ENCODE measurements around the gene CIBAR2.

Gene CIBAR2

DNA sequence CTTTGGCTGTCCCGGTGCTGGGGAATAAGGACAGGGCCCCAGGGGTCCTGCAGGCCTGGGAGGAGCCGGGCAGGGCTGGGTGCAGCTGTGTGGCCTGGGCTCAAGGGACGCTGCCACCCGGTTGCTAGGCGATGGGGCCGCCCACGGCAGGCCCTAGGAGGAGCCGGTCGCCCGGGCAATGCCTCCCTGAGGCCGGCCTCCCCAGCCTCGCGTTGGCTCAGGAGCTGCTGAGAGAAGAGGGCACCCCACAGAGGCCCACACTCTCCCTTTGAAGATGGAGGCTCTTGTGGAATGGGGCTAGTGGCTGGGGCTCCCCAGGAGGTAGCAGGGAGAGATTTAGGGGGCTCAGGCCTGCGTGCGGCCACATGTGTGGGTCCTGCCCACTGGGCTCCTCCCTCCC, at the start of gene CIBAR2:
Gene CIBAR2 (minus strand): TSS at position 109 of the 400 bp plus-strand sequence. CDS start 120 bp downstream, outside the sequence.
- no peak for DNase-seq

DNA sequence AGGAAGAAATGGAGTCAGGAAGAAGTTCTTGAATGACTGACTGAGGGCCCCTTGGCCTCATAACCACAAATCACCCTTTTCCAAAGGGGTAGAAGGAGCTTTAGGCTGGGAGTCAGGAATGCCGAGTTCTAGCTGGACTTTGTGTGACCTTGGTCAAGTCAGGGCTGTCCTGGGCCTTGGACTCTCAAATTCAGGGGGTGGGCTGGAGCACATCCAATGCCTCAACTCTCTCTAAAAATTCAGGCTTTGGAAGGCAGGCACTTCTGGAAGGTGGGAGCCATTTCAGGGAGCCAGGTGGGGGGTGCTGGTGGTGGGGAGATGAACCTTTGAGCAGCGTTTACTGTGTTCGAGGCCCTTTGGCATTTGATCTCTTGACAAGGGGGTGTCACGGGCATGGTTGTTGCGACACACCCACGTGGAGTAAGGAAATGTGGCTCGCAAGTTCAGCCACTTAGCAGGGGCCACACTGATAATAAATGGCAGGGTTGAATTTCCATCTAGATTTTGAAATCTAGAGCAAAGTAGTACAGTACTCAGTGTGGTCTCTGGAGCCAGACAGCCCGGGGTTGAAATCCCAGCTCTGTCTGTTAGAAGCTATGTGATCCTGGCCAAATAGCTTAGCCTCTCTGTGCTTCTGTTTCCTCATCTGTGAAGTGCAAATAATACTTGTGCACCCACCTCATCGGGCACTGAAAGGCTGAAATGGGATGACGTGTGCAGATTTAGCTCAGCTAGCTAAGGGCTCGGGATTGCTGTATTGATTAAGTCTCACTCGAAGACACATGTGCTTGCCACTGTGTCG, 47.1 kb upstream of the CIBAR2 start:
- DNase-seq, result no peak

DNA sequence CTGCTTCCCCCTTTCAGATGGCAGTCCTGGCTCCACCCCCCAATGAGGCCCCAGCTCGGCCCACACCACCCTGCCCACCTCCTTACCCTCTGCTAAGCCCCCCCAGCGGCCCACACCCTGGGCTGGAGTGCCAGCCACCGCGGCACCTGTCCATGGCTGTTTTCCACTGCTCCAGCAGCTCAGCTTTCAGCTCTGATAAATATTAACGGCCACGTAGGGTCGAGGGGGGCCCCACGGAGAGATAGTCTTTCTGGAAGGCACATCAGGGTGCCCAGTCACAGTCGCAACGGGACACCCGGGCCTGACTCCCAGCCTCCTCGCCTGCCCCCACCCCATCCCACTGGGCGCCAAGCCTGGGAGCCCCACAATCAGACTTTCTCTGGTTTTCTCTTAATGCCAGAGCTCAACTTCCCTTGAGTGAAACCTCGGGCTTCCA, 46.5 kb upstream of the CIBAR2 start:
- DNase-seq, result no peak

DNA sequence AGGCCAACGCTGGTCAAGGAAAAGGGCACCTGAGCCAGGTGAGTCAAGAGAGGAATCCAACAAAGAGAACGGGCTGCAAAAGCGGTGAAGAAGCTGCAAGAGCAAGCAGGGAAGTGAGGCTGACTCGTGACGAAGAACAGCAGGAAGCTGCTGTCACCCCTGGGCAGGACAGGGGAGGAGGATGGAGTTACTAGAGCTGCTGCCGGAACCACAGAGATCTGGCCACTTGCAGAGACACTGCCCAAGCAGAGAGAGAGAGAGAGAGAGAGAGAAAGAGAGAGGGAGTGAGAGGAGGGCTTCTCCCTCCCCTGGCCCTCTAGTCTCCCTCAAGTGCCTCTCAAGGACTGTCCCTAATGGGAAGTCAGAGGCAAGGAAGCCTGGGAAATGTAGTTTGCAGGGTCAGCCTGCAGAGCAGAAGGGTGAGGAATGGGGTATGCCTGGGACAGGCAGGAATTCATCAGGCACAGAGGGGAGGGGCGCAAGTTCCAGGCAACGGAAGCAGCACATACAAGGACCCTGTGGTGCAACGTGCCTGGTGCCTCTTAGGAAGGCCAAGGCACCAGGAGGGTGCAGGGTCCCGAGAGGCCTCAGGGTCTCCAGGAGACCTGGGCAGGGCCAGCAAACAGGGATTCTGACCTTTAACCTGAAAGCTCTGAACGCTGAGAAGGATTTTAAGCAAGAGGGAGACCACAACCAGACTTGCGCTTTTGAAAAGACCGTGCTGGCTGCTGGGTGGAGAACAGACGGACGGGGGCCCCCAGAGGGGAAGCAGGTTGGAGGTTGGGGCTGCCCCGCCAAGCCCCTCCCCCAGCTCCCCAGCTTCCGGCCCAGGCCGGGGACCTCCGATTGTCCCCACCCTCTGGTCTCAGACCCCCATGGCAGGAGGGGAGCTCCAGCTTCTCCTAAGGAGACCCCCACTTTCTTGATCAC, 45.8 kb upstream of the CIBAR2 start:
- no peak for DNase-seq

DNA sequence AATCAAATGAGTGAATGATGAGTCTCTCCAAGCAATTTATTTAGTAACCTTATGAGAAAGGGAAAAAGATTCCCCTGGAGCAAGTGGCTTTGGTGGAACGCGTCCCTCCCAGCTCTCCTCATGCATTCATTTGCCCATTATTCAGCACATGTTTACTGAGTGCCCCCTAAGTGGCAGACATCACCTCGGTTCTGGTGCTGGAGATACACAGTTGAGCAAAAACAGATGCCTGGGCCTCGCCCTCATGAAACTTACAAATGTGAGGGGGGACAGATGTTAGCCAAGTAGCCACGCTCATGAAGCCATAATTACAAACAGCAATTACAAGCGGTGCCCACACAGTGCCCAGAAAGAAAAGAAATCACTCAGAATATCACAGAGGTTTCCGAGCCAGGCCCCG, 45.1 kb upstream of the CIBAR2 start:
- DNase-seq, result no peak

DNA sequence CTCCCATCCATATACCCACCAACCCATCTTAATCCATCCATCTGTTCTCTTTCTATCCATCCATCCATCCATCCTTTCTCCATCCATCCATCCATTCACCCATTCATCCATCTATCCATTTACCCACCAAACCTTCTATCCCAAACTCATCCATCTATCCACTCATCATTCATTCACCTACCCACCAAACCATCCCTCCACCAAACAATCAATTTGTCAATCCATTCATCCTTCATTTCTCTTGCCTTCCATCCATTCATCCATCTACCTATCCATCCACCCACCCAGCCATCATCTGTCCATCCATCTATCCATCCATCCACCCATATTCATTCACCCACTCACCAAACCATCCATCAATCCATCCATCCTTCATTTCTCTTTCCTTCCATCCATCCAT, 44.6 kb upstream of the CIBAR2 start:
- no peak for DNase-seq

DNA sequence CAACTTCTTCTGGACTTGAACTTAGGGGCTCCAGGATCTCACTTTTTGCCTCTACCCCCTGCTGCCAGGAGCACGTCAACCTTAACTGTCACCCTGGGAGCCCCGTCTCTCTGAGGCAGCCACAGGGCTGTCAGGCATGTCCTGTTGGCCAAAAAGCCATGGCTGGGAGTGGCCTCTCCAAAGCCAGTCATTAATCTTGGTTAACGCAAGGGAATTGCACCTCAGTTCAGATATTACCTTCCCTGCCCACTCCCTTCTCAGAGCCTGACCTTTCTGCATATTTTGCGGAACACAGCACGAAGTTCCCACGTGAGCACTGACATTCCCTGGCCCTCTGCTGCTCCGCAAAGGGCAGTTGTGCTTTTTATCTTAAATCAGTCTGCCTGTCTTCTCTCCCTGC, 44.2 kb upstream of the CIBAR2 start:
- no peak for DNase-seq

DNA sequence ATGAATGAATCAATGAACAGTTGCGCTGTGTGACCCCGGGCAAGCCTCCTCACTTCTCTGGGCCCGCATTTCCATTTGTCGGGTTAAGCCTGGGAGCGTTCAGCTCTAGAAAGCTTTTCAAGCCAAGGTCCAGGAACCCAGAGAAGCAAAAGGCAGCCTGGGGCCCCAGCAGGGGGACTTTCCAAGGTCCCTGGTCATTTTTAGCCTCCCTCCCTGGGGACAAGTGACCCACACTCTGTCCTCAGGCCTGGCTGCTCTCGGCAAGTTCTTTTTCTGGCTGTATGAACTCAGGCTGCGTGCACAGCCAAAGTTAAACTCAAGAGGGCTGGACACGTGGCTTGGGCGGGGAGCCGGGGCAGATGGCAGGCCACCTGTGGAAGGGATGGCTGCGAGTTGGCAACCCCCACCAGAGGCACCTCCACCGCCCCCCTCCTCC, 41.4 kb upstream of the CIBAR2 start:
- no peak for DNase-seq

DNA sequence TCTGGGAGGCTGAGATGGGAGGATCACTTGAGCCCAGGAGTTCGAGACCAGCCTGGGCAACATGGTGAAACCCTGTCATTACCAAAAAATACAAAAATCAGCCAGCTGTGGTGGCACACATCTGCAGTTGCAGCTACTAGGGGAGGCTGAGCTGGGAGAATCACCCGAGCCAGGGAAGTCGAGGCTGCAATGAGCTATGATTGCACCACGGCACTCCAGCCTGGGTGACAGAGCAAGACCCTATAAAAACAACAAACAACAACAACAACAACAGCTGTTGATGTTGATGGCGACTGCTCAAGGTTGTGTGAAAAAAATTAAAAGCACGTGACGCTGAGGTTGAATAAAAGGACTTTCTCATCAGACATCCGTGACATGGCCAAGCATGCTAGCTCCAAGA, 40.8 kb upstream of the CIBAR2 start:
- no peak for DNase-seq

DNA sequence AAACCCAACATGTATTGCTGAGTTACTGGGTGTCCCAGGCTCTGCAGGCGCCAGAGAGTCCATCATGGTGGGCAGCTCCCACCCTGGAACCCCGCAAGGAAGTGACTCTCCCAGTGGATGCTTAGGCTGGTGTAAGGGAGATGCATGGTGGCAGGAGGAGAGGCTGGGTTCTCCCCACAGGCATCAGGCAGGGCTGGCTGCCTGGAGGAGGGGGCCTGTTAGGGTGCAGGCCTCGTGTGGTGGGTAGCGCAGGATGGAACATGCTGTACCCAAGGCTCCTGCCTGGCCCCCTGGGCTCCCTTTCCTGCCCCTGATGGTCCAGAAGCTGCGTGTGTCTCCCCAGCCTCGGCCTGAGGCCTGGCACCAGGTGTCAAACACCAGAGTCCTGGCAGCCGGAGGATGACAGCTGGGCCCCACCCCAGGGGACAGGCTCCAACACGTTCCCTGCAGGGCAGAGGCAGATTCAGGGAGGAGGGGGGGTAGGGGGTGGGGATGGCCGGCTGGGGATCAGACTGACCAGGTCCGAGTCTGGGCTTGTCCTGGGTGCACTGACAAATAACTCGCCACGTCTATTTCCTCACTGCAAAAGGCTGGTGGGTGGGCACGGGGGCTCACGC, 40.2 kb upstream of the CIBAR2 start:
- DNase-seq, result no peak

DNA sequence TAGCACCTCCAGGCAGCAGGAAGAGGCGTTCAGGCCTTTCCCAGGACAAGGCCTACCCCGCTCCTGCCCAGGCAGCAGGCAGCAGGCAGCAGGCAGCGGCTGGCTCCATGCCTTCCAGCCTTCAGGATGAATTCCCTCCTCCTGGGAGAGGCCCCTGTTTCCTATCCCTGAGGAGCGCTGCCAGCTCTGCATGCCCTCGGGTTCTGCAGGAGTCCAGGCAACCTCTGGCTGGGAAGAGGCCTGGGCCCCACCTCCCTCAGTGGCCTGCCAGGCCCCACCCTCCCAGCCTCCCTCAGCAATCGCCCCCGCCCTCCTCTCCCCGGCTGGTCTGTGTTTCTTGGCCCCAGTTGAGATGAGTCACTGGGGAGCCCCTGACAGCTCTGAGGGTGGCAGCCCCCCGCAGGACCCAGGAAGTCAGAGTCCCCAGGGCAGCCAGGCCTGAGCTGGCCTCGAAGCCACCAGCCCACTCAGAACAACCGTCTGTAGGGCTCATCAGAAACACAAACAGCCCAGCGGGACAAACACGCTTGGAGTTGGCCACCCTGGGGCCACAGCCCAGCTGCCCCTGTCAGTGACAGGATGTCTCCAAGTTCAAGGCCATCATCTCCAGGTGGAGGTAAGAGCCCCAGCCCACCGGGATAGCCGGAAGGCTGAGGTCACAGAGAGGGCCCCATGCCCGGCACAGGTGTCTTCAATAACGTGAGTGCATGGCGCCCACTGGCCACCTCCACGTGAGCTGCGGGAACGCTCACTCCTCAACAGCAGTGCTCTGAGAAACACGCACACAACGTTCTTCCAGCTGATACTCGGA, 39.5 kb upstream of the CIBAR2 start:
- no peak for DNase-seq

DNA sequence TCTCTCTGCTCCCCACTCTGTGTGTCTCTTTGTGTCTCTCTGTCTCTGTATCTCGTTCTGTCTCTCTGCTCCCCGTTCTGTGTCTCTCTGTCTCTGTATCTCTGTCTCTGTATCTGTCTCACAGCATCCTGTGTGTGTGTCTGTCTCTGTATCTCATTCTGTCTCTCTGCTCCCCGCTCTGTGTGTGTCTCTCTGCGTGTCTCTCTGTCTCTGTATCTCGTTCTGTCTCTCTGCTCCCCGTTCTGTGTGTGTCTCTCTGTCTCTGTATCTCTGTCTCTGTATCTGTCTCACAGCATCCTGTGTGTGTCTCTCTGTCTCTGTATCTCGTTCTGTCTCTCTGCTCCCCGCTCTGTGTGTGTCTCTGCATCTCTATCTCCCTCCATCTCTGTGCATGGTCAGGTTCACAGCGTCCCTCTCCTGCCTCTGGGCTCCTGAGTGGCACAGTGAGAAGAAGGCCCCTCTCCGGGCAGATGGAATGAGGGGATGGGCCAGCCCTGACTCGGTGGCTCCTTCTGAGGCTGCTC, 38.9 kb upstream of the CIBAR2 start:
- DNase-seq, result no peak

DNA sequence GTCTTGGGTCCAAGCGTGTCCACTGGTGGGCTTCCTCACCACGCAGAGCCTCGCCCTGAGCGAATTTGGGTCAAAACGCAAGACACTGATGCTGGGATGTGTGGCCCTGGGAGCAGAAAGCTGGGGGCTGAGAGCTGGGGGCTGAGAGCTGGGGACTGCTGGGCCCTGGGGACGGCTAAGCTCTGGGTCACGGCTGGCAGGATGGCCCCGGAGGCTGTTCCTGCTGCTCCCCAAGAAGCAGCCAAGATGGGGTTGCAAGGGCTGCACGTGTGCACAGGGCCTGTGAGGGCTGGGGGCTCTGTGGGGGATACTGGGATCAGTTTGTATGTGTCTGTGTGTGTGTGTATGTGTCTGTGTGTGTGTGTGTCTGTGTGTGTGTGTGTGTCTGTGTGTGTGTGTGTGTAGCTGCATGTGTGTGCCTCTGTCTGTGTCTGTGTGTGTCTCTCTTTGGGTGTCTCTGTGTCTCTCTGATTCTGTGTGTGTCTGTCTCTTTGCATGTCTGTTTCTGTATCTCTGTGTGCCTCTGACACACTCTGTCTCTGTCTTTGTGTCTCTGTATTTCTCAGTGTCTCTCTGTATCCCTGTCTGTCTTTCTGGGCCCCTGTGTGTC, 38.2 kb upstream of the CIBAR2 start:
- DNase-seq, result no peak

DNA sequence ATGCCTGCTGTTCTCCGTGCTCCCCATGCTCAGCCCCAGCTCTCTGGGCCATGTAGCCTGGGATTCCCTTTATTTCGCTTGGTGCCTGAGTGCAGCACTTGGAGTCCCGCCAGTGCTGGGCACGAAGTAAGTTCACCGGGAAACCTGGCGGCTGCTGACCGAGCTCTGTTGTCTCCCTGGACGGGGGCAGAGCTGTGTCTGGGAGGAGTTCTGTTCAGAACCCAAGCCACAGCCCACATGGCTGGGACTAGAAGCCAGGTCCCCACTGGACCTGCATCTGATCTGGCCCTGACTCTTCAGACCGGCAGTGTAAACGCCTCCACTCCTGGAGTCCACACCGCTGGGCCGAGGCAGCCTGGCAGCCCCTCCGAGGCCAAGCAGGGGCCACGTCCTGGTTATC, 37.5 kb upstream of the CIBAR2 start:
- DNase-seq, result no peak

DNA sequence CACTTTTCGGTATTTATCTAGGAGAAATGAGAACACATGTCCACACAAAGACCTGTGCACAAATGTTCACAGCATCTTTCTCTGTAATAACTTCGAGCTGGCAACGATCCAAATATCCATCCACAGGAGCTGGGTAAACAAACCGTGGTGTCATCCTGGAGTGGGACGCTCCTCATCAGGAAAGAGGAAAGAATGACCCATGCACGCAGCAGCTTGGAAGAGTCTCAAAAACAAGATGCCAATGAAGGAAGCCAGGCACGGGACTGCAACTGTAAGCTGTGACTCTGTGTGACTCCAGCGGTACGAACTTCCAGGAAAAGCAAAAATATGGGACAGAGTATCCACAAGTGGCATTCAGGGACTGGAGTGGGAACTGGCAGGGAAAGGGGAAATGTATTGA, 36.7 kb upstream of the CIBAR2 start:
- DNase-seq, result no peak

DNA sequence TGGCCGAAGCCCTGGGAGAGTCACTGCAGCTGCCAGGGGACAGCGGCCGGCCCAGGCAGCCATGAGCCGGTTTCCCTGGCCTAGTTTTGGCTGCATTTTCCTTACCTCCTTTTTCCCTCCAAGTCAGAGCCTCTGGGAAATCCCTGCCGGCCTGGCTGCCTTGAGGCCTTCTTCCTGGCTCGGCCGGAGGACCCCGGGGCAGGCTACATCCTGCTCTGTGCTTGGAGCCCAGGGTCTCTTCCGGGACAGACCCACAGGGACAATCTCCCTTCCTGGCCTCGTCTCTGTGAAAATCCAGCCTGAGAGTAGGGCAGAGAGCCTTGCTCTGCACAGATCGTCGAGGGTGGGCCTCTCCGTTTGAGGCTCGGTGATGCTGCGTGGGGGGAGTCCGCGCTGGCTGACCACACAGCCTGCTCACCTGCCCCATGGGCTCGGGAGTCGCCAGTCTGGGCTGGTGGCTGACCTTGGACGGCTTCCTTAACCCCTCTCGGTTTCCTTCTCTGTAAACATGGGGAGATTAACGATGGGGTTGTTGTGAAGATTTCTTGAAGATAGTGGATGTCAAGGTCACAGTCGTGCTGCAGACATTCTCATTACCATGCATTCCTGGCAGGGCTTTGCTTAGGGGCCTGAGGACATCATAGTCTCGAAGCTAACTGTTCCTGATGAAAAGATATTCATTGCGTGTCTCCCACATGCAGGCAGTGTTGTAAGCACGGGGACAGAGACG, 34.8 kb upstream of the CIBAR2 start:
- DNase-seq, result no peak

DNA sequence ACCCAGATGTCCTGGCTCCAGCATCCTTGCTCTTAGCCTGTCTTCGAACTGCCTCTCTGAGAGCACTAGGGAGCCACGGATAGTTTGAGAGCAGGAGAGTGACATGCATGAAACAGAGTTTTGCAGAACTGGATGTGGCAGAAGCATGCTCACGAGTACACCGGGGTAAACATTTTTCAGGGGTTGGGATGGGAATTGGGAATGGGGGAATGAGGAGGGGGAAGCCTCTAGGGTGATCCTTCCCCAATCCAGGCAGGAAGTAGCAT, 34.2 kb upstream of the CIBAR2 start:
- DNase-seq, result no peak

DNA sequence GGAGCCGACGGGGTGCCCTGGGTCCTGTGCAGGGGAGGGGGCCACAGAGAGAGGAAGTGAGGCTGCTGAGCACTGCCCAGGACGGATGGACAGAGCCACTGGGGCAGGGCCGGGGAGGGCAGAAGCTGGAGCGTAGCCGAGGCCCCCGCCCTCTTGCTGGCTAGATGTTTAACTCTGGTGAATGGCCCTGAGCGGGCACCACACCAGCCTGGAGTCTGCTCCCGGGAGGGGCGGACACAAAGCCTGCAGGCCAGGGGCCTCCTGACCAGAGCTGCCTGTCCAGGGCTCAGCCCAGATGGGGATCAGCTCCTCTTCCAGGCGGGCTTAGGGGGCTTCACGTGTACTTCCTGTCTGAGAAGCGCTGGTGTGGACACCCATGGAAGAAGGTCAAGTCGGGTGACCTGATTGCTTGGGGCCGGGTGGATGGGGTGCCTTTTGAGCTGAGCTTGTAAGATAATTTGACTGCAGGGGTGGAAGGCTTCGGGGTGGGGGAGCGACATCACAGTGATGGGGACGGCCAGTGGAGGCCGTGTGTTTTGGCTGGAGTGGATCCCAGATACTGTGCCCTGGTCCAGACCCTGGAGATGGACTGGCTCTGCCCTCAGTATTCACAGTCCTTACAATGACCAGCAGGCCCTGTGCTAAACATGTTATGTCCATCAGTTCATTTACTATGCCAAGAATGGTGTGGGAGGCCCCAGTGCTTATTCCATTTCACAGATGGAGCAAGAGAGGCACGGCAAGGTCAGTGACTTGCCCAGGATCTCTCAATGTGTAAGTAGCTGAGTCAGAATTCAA, 33.7 kb upstream of the CIBAR2 start:
- DNase-seq, result no peak

DNA sequence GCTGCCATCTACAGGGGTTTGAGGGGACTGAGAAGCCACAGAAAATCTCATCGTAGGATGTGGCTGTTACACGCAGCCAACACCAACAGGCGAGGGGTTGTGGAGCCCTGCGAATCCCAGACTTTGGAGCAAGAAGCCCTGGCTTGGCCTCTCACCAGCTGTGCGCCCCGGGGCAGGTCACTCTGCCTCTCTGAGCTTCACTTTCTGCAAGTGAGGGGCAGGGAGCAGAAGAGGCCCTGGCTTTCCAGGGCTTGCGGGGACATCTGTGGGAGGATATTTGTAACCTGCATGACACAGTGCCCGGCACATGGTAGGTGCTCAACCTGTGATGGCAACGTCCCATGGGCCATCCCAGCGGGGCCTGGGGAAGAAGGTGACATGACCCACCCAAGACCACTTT, 32.9 kb upstream of the CIBAR2 start:
- DNase-seq, result no peak

DNA sequence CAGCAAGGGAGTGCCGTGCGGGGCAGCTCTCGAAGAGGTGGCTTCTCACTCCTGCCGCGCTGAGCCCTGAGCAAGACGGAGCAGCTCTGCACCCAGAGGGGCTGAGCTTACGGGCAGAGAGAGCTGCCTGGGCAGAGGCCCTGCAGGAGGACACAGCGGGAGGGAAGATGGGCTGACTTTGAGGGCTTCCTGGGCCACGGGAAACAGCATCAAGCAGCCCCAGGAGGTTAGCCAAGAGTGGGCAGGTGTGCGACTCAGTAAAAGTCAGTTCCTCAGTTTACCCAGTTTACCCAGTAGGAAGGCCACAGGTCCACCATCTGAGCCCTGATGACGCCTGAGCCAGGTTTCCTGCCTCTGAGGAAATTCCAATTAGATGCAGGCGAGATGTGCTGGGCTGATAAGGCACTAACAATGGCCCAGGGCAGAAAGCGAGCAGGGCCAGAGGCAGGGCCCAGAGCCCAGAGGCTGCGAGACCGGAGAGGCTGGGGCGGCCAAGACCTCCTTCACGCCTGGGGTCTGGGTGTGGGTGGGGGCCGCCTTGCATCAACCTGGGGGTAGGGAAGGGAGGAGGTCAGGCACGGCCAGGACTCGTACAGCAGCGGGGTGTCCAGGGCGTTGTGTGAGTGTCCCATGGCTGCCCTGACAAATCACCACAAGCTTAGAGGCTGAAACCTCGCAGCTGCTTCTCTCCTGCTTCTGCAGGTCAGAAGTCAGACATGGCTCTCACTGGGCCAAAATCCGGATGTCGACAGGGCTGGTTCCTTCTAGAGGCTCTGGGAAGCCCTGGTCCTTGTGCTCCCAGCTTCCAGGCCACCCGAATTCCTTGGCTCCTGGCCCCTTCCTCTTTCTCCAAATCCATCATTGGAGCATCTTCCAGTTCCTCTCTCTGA, 32.0 kb upstream of the CIBAR2 start:
- no peak for DNase-seq

All from NCI-H1417 treated with DMSO at 0.1 percent for 48 hours (cell line).